Fibroblast of skin of left quadriceps (primary cell): ENCODE data around the gene ZNF544.

Source experiments
- DNase-seq, 2 experiments: peaks; one replicate each; pipeline ENCODE4 v3.0.0-alpha.2; 2013; ENCODE audit warnings: low read depth in 2 of 2

ZNF544 gene

GRCh38 chr19:58228585-58229254 is at the start of gene ZNF544:
ZNF544 (plus strand) TSS chr19:58228914; CDS start chr19:58244024, 15,110 bp downstream.
- peak; percentile 28 to 30 for DNase-seq

GRCh38 chr19:58181902-58182576 is 46.7 kb upstream of the ZNF544 start:
- no peak for DNase-seq

GRCh38 chr19:58182577-58182988 is 46.1 kb upstream of the ZNF544 start:
- no peak for DNase-seq

- peak; percentile 78 for DNase-seq
Observed at GRCh38 chr19:58182989-58183816, 45.5 kb upstream of the ZNF544 start, which contains the start of gene ZNF274. ZNF274 (plus strand) TSS chr19:58183061; CDS start chr19:58183966, 905 bp downstream.

- DNase-seq: no peak
Observed at GRCh38 chr19:58183817-58184215, 44.9 kb upstream of the ZNF544 start.

GRCh38 chr19:58196901-58197616 is 31.7 kb upstream of the ZNF544 start:
- DNase-seq: no peak

- DNase-seq: no peak
Observed at GRCh38 chr19:58203814-58204475, 24.8 kb upstream of the ZNF544 start.

GRCh38 chr19:58204566-58204965 is 24.1 kb upstream of the ZNF544 start:
- DNase-seq: no peak

- DNase-seq: no peak
Observed at GRCh38 chr19:58209577-58209976, 19.1 kb upstream of the ZNF544 start.

- no peak for DNase-seq
Observed at GRCh38 chr19:58212336-58213074, 16.2 kb upstream of the ZNF544 start.

GRCh38 chr19:58213075-58213369 is 15.7 kb upstream of the ZNF544 start:
- DNase-seq: no peak

- DNase-seq: no peak
Observed at GRCh38 chr19:58217069-58217481, 11.6 kb upstream of the ZNF544 start.

- no peak for DNase-seq
Observed at GRCh38 chr19:58217607-58218391, 10.9 kb upstream of the ZNF544 start.

GRCh38 chr19:58218899-58219298 is 9.8 kb upstream of the ZNF544 start:
- no peak for DNase-seq

- DNase-seq: no peak
Observed at GRCh38 chr19:58227964-58228584, 640 bp upstream of the ZNF544 start.

- no peak for DNase-seq
Observed at GRCh38 chr19:58229255-58229639, 533 bp downstream of the ZNF544 start.

GRCh38 chr19:58237324-58237723 is 8.6 kb downstream of the ZNF544 start:
- no peak for DNase-seq

- no peak for DNase-seq
Observed at GRCh38 chr19:58243351-58243750, 14.6 kb downstream of the ZNF544 start.

- DNase-seq: no peak
Observed at GRCh38 chr19:58248886-58249285, 20.2 kb downstream of the ZNF544 start.
